H9 (cell line): ENCODE results near the gene KCNMA1. TPM values are rescaled to one million over a fixed set of nuclear protein-coding genes. Genes with fewer than 3 reads are reported as not detected.

Source experiments
- DNase-seq: peaks from one replicate; pipeline ENCODE4 v3.0.0-alpha.2; 2017
- H2AFZ ChIP-seq: one replicate; pipeline ENCODE4 v1.6.1; 2013; ENCODE audit warnings: mild to moderate bottlenecking, low read length, control low read depth, moderate library complexity
- H2AK5ac ChIP-seq: 2 replicates; pipeline ENCODE4 v1.6.1; 2013; ENCODE audit warnings: low read length, control low read depth, mixed read lengths; ENCODE audit not compliant: insufficient read length
- H2BK120ac ChIP-seq: one replicate; pipeline ENCODE4 v1.6.1; 2013; ENCODE audit warnings: low read depth, mild to moderate bottlenecking, low read length, control low read depth, inconsistent platforms; ENCODE audit not compliant: poor library complexity, severe bottlenecking
- H2BK12ac ChIP-seq: 2 replicates; pipeline ENCODE4 v1.6.1; 2013; ENCODE audit warnings: low read length, control low read depth, mixed read lengths, low read depth; ENCODE audit not compliant: insufficient read length
- H2BK15ac ChIP-seq: 2 replicates; pipeline ENCODE4 v1.6.1; 2013; ENCODE audit warnings: low read depth, low read length, control low read depth
- H2BK20ac ChIP-seq: one replicate; pipeline ENCODE4 v1.6.1; 2013; ENCODE audit warnings: low read depth, mild to moderate bottlenecking, low read length, control low read depth, inconsistent platforms; ENCODE audit not compliant: poor library complexity, severe bottlenecking
- H2BK5ac ChIP-seq: 2 replicates; pipeline ENCODE4 v1.6.1; 2013; ENCODE audit warnings: low read length, control low read depth, mixed read lengths; ENCODE audit not compliant: insufficient read length
- H3K14ac ChIP-seq: 2 replicates; pipeline ENCODE4 v1.6.1; 2013; ENCODE audit warnings: low read length, control low read depth; ENCODE audit not compliant: insufficient read depth
- H3K18ac ChIP-seq: 2 replicates; pipeline ENCODE4 v1.6.1; 2013; ENCODE audit warnings: low read depth, mild to moderate bottlenecking, mixed read lengths, low read length, control low read depth; ENCODE audit not compliant: insufficient read length
- H3K23ac ChIP-seq: 2 replicates; pipeline ENCODE4 v1.6.1; 2013; ENCODE audit warnings: low read length, control low read depth, mixed read lengths, low read depth; ENCODE audit not compliant: insufficient read length
- H3K23me2 ChIP-seq: 2 replicates; pipeline ENCODE4 v1.6.1; 2013; ENCODE audit warnings: low read depth, mild to moderate bottlenecking, mixed read lengths, low read length, control low read depth; ENCODE audit not compliant: insufficient read length, poor library complexity, severe bottlenecking
- H3K27ac ChIP-seq: 2 replicates; pipeline ENCODE4 v1.5.1; 2013; ENCODE audit warnings: low read length, control low read depth, mixed read lengths, low read depth; ENCODE audit not compliant: insufficient read length
- H3K27me3 ChIP-seq: 2 replicates; pipeline ENCODE4 v1.6.1; 2013; ENCODE audit warnings: low read length, control low read depth, inconsistent platforms; ENCODE audit not compliant: insufficient read depth
- H3K4ac ChIP-seq: 2 replicates; pipeline ENCODE4 v1.6.1; 2013; ENCODE audit warnings: low read depth, mild to moderate bottlenecking, control low read depth, inconsistent platforms, low read length, moderate library complexity
- H3K4me1 ChIP-seq: 2 replicates; pipeline ENCODE4 v1.6.1; 2013; ENCODE audit warnings: low read length, control low read depth, inconsistent platforms; ENCODE audit not compliant: insufficient read depth
- H3K4me2 ChIP-seq: 2 replicates; pipeline ENCODE4 v1.6.1; 2013; ENCODE audit warnings: low read length, control low read depth, mixed read lengths; ENCODE audit not compliant: insufficient read length, insufficient read depth
- H3K56ac ChIP-seq: 2 replicates; pipeline ENCODE4 v1.6.1; 2013; ENCODE audit warnings: low read depth, mild to moderate bottlenecking, mixed read lengths, low read length, control low read depth; ENCODE audit not compliant: insufficient read length
- H3K79me1 ChIP-seq: 2 replicates; pipeline ENCODE4 v1.6.1; 2013; ENCODE audit warnings: low read depth, mild to moderate bottlenecking, moderate library complexity, low read length, control low read depth, inconsistent platforms; ENCODE audit not compliant: insufficient read depth, poor library complexity, severe bottlenecking
- H3K79me2 ChIP-seq: 2 replicates; pipeline ENCODE4 v1.6.1; 2013; ENCODE audit warnings: low read length, control low read depth, inconsistent platforms; ENCODE audit not compliant: insufficient read depth
- H3K9ac ChIP-seq: 2 replicates; pipeline ENCODE4 v1.6.1; 2013; ENCODE audit warnings: low read length, control low read depth, mixed read lengths; ENCODE audit not compliant: insufficient read length; ENCODE audit errors: extremely low read depth
- H3K9me3 ChIP-seq: one replicate; pipeline ENCODE4 v1.6.1; 2013; ENCODE audit warnings: low read depth, low read length, inconsistent platforms; ENCODE audit not compliant: control insufficient read depth
- H3T11ph ChIP-seq: one replicate; pipeline ENCODE4 v1.6.1; 2013; ENCODE audit warnings: mild to moderate bottlenecking, low read length, control low read depth, inconsistent platforms
- H4K20me1 ChIP-seq: one replicate; pipeline ENCODE4 v1.6.1; 2013; ENCODE audit not compliant: control insufficient read depth, insufficient read length, insufficient read depth
- H4K5ac ChIP-seq: 2 replicates; pipeline ENCODE4 v1.6.1; 2013; ENCODE audit warnings: low read depth, mild to moderate bottlenecking, mixed read lengths, low read length, control low read depth; ENCODE audit not compliant: insufficient read length
- H4K8ac ChIP-seq: replicated peaks from 2 replicates; pipeline ENCODE4 v1.6.1; 2013; ENCODE audit warnings: low read length, control low read depth, mixed read lengths, low read depth; ENCODE audit not compliant: insufficient read length
- H4K91ac ChIP-seq: 2 replicates; pipeline ENCODE4 v1.6.1; 2013; ENCODE audit warnings: low read depth, mild to moderate bottlenecking, moderate library complexity, mixed read lengths, low read length, control low read depth; ENCODE audit not compliant: insufficient read length
- H3K27ac Mint-ChIP-seq, 3 experiments: 2 replicates in 2 of 3; 3 replicates in 1 of 3; pipeline ENCODE4 v1.8.0; 2020 to 2021; ENCODE audit warnings: mixed read lengths in 3 of 3, mild to moderate bottlenecking in 1 of 3, moderate library complexity in 1 of 3
- H3K27me3 Mint-ChIP-seq: 2 replicates; pipeline ENCODE4 v1.8.0; 2021; ENCODE audit warnings: low read depth, mild to moderate bottlenecking, moderate library complexity, mixed read lengths
- H3K36me3 Mint-ChIP-seq, 3 experiments: 2 replicates in 2 of 3; 3 replicates in 1 of 3; pipeline ENCODE4 v1.8.0; 2020 to 2021; ENCODE audit warnings: low read depth in 3 of 3, mixed read lengths in 3 of 3; ENCODE audit not compliant: insufficient read depth in 1 of 3
- H3K4me1 Mint-ChIP-seq, 2 experiments: 2 replicates each; pipeline ENCODE4 v1.8.0; 2020; ENCODE audit warnings: mixed read lengths in 2 of 2
- H3K4me3 Mint-ChIP-seq, 2 experiments: 2 replicates in 1 of 2; 3 replicates in 1 of 2; pipeline ENCODE4 v1.8.0; 2020 to 2021; ENCODE audit warnings: mild to moderate bottlenecking in 2 of 2, mixed read lengths in 2 of 2, moderate library complexity in 1 of 2
- H3K9me3 Mint-ChIP-seq, 2 experiments: 2 replicates in 1 of 2; 3 replicates in 1 of 2; pipeline ENCODE4 v1.8.0; 2020; ENCODE audit warnings: mild to moderate bottlenecking in 2 of 2, mixed read lengths in 2 of 2, moderate library complexity in 1 of 2
- WGBS: extraction: QIAGEN DNeasy Blood & Tissue Kit; methylation state at CpG from one replicate; pipeline ENCODE4 v1.1.7; 2013; ENCODE audit warnings: missing lambda C conversion rate, low lambda C conversion rate, mixed read lengths; ENCODE audit not compliant: insufficient read length; ENCODE audit errors: extremely low coverage; 5-methylcytosine and 5-hydroxymethylcytosine counted together
- total RNA-seq: library from RNA; stranded (reverse); gene quantifications from 2 replicates; pipeline ENCODE4 v1.2.1, GENCODE V29; 2021
- TF ChIP-seq, protein P1 (sequence below): fragments of 200-600 bp; sonication (generic); conservative IDR thresholded peaks from 3 replicates; pipeline ENCODE4 v1.8.0; 2021; ENCODE audit warnings: antibody characterized with exemption, mild to moderate bottlenecking

The KCNMA1 gene
- total RNA-seq, 1 experiment from 2014 or later: 2.0 TPM

DNA sequence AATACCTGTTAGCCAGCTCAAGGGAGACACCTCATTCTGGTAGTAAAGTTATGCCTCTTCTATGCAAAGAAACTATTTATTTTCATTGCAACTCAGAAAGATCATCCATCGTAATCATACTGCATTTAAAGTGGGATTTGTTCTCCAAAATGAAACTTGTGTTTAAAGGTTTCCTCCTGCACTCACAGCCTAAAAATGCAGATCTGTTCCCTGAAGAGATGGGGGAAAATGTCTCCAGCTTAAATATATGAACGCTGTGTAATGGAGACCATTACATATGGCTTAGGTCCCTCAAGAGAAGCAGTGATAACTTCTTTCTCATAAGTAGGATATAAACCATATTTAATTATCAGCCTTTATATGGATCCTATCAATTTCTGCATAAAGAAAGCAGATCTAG lies 665.1 kb downstream of the KCNMA1 start:
- Histone ChIP-seq H3K79me1 (no peaks in the 10 kb centered on the region), H2BK15ac (no peak overlapping the region), H4K8ac (no peak overlapping the region), H3T11ph (no peak overlapping the region), H2AFZ (no peak overlapping the region), H4K5ac (no peak overlapping the region), H3K4me1 (no peaks in the 10 kb centered on the region), H4K91ac (no peak overlapping the region), H3K9ac (no peak overlapping the region), H3K18ac (no peak overlapping the region), H2BK120ac (no peak overlapping the region), H3K56ac (no peak overlapping the region), H3K27me3 (no peaks in the 10 kb centered on the region), H3K9me3 (no peaks in the 10 kb centered on the region), H3K23me2 (no peaks in the 10 kb centered on the region), H2BK5ac (no peak overlapping the region), H2AK5ac (no peak overlapping the region), H3K79me2 (no peaks in the 10 kb centered on the region), H2BK12ac (no peak overlapping the region), H2BK20ac (no peak overlapping the region), H3K23ac (no peak overlapping the region), H3K4ac (no peak overlapping the region), H3K4me2 (no peak overlapping the region), H4K20me1 (no peaks in the 10 kb centered on the region), H3K27ac (no peak overlapping the region), H3K14ac (no peak overlapping the region)
- Mint-ChIP-seq H3K27me3 (no peaks in the 10 kb centered on the region; the same call in 1 of the 2 replicates), H3K9me3 (no peaks in the 10 kb centered on the region), H3K36me3 (no peaks in the 10 kb centered on the region), H3K4me3 (no peak overlapping the region), H3K4me1 (peaks cover 12 to 14% of the 10 kb centered on the region in 2 experiments; a peak in 3 of 4 replicates), H3K27ac (no peak overlapping the region)
- WGBS: no CpG with 5 or more reads among the region's 2 CpGs
- DNase-seq: no peak
- TF ChIP-seq, protein P1, sequence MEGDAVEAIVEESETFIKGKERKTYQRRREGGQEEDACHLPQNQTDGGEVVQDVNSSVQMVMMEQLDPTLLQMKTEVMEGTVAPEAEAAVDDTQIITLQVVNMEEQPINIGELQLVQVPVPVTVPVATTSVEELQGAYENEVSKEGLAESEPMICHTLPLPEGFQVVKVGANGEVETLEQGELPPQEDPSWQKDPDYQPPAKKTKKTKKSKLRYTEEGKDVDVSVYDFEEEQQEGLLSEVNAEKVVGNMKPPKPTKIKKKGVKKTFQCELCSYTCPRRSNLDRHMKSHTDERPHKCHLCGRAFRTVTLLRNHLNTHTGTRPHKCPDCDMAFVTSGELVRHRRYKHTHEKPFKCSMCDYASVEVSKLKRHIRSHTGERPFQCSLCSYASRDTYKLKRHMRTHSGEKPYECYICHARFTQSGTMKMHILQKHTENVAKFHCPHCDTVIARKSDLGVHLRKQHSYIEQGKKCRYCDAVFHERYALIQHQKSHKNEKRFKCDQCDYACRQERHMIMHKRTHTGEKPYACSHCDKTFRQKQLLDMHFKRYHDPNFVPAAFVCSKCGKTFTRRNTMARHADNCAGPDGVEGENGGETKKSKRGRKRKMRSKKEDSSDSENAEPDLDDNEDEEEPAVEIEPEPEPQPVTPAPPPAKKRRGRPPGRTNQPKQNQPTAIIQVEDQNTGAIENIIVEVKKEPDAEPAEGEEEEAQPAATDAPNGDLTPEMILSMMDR: no peak
